ENCODE measurements around the gene CHRNB4.

The CHRNB4 gene

GRCh38 chr15:78640527-78641101, 396 bp downstream of the CHRNB4 start:
- peaks cover 21% of the 10 kb centered on the region for H3K27me3 ChIP-seq (ENCODE audit: control insufficient read depth, insufficient read depth, low read length)
- no peaks in the 10 kb centered on the region for H3K36me3 ChIP-seq (ENCODE audit: control insufficient read depth, low read depth, low read length)
- H3K9me3 ChIP-seq (ENCODE audit: control insufficient read depth, low read depth, low read length), result no peaks in the 10 kb centered on the region
- no peak overlapping the region for H3K27ac ChIP-seq (ENCODE audit: low read length)
- peak overlapping the region; percentile 64 for H3K4me3 ChIP-seq (ENCODE audit: low read length)
- peaks cover 7% of the 10 kb centered on the region for H3K4me1 ChIP-seq (ENCODE audit: control insufficient read depth, low read depth, low read length)
- peak overlapping the region; percentile 45 for H3K9ac ChIP-seq (ENCODE audit: low read length)

GRCh38 chr15:78638658-78639314, 2.2 kb downstream of the CHRNB4 start:
- Histone ChIP-seq H3K4me1 (ENCODE audit: control insufficient read depth, low read depth, low read length) (peaks cover 7% of the 10 kb centered on the region), H3K9ac (ENCODE audit: low read length) (no peak overlapping the region), H3K9me3 (ENCODE audit: control insufficient read depth, low read depth, low read length) (no peaks in the 10 kb centered on the region), H3K27ac (ENCODE audit: low read length) (no peak overlapping the region), H3K36me3 (ENCODE audit: control insufficient read depth, low read depth, low read length) (no peaks in the 10 kb centered on the region), H3K4me3 (ENCODE audit: low read length) (no peak overlapping the region), H3K27me3 (ENCODE audit: control insufficient read depth, insufficient read depth, low read length) (peaks cover 21% of the 10 kb centered on the region)

GRCh38 chr15:78637776-78638435, 3.1 kb downstream of the CHRNB4 start:
- no peak overlapping the region for H3K4me3 ChIP-seq (ENCODE audit: low read length)
- H3K27me3 ChIP-seq (ENCODE audit: control insufficient read depth, insufficient read depth, low read length), result peaks cover 21% of the 10 kb centered on the region
- no peaks in the 10 kb centered on the region for H3K9me3 ChIP-seq (ENCODE audit: control insufficient read depth, low read depth, low read length)
- H3K9ac ChIP-seq (ENCODE audit: low read length), result no peak overlapping the region
- H3K4me1 ChIP-seq (ENCODE audit: control insufficient read depth, low read depth, low read length), result peaks cover 7% of the 10 kb centered on the region
- H3K36me3 ChIP-seq (ENCODE audit: control insufficient read depth, low read depth, low read length), result no peaks in the 10 kb centered on the region
- no peak overlapping the region for H3K27ac ChIP-seq (ENCODE audit: low read length)

GRCh38 chr15:78636378-78636859, 4.6 kb downstream of the CHRNB4 start:
- H3K4me1 ChIP-seq (ENCODE audit: control insufficient read depth, low read depth, low read length), result peaks cover under 1% of the 10 kb centered on the region
- no peak overlapping the region for H3K9ac ChIP-seq (ENCODE audit: low read length)
- no peaks in the 10 kb centered on the region for H3K9me3 ChIP-seq (ENCODE audit: control insufficient read depth, low read depth, low read length)
- no peak overlapping the region for H3K4me3 ChIP-seq (ENCODE audit: low read length)
- H3K36me3 ChIP-seq (ENCODE audit: control insufficient read depth, low read depth, low read length), result no peaks in the 10 kb centered on the region
- peaks cover 10% of the 10 kb centered on the region for H3K27me3 ChIP-seq (ENCODE audit: control insufficient read depth, insufficient read depth, low read length)
- no peak overlapping the region for H3K27ac ChIP-seq (ENCODE audit: low read length)

GRCh38 chr15:78635346-78635745, 5.7 kb downstream of the CHRNB4 start:
- Histone ChIP-seq H3K27me3 (ENCODE audit: control insufficient read depth, insufficient read depth, low read length) (peaks cover 8% of the 10 kb centered on the region), H3K36me3 (ENCODE audit: control insufficient read depth, low read depth, low read length) (no peaks in the 10 kb centered on the region)

GRCh38 chr15:78634210-78635145, 6.5 kb downstream of the CHRNB4 start:
- Histone ChIP-seq H3K4me3 (ENCODE audit: low read length) (no peak overlapping the region), H3K9me3 (ENCODE audit: control insufficient read depth, low read depth, low read length) (no peaks in the 10 kb centered on the region), H3K36me3 (ENCODE audit: control insufficient read depth, low read depth, low read length) (no peaks in the 10 kb centered on the region)

More at GRCh38 chr15:78635346-78635745, 5.7 kb downstream of the CHRNB4 start:
- Histone ChIP-seq H3K9me3 (ENCODE audit: control insufficient read depth, low read depth, low read length) (no peaks in the 10 kb centered on the region), H3K4me1 (ENCODE audit: control insufficient read depth, low read depth, low read length) (no peaks in the 10 kb centered on the region), H3K4me3 (ENCODE audit: low read length) (no peak overlapping the region), H3K9ac (ENCODE audit: low read length) (no peak overlapping the region), H3K27ac (ENCODE audit: low read length) (no peak overlapping the region)

GRCh38 chr15:78633348-78633747, 7.7 kb downstream of the CHRNB4 start:
- Histone ChIP-seq H3K36me3 (ENCODE audit: control insufficient read depth, low read depth, low read length) (no peaks in the 10 kb centered on the region), H3K9ac (ENCODE audit: low read length) (no peak overlapping the region), H3K4me1 (ENCODE audit: control insufficient read depth, low read depth, low read length) (no peaks in the 10 kb centered on the region), H3K27me3 (ENCODE audit: control insufficient read depth, insufficient read depth, low read length) (no peaks in the 10 kb centered on the region), H3K9me3 (ENCODE audit: control insufficient read depth, low read depth, low read length) (no peaks in the 10 kb centered on the region), H3K4me3 (ENCODE audit: low read length) (no peak overlapping the region), H3K27ac (ENCODE audit: low read length) (no peak overlapping the region)

More at GRCh38 chr15:78634210-78635145, 6.5 kb downstream of the CHRNB4 start:
- Histone ChIP-seq H3K9ac (ENCODE audit: low read length) (no peak overlapping the region), H3K27me3 (ENCODE audit: control insufficient read depth, insufficient read depth, low read length) (no peaks in the 10 kb centered on the region), H3K4me1 (ENCODE audit: control insufficient read depth, low read depth, low read length) (no peaks in the 10 kb centered on the region), H3K27ac (ENCODE audit: low read length) (no peak overlapping the region)

- no peaks in the 10 kb centered on the region for H3K27me3 ChIP-seq (ENCODE audit: control insufficient read depth, insufficient read depth, low read length)
- H3K4me1 ChIP-seq (ENCODE audit: control insufficient read depth, low read depth, low read length), result no peaks in the 10 kb centered on the region
- no peak overlapping the region for H3K4me3 ChIP-seq (ENCODE audit: low read length)
- no peaks in the 10 kb centered on the region for H3K36me3 ChIP-seq (ENCODE audit: control insufficient read depth, low read depth, low read length)
- H3K9ac ChIP-seq (ENCODE audit: low read length), result no peak overlapping the region
- no peaks in the 10 kb centered on the region for H3K9me3 ChIP-seq (ENCODE audit: control insufficient read depth, low read depth, low read length)
- H3K27ac ChIP-seq (ENCODE audit: low read length), result no peak overlapping the region
These were observed 9.9 kb downstream of the CHRNB4 start for GRCh38 chr15:78630886-78631633.

GRCh38 chr15:78629716-78630065, 11.3 kb downstream of the CHRNB4 start:
- Histone ChIP-seq H3K9ac (ENCODE audit: low read length) (no peak overlapping the region), H3K9me3 (ENCODE audit: control insufficient read depth, low read depth, low read length) (no peaks in the 10 kb centered on the region), H3K4me3 (ENCODE audit: low read length) (no peak overlapping the region), H3K36me3 (ENCODE audit: control insufficient read depth, low read depth, low read length) (no peaks in the 10 kb centered on the region), H3K27me3 (ENCODE audit: control insufficient read depth, insufficient read depth, low read length) (no peaks in the 10 kb centered on the region), H3K27ac (ENCODE audit: low read length) (no peak overlapping the region), H3K4me1 (ENCODE audit: control insufficient read depth, low read depth, low read length) (no peaks in the 10 kb centered on the region)

- Histone ChIP-seq H3K27me3 (ENCODE audit: control insufficient read depth, insufficient read depth, low read length) (no peaks in the 10 kb centered on the region), H3K9me3 (ENCODE audit: control insufficient read depth, low read depth, low read length) (no peaks in the 10 kb centered on the region), H3K36me3 (ENCODE audit: control insufficient read depth, low read depth, low read length) (no peaks in the 10 kb centered on the region), H3K27ac (ENCODE audit: low read length) (no peak overlapping the region), H3K9ac (ENCODE audit: low read length) (no peak overlapping the region), H3K4me3 (ENCODE audit: low read length) (no peak overlapping the region), H3K4me1 (ENCODE audit: control insufficient read depth, low read depth, low read length) (no peaks in the 10 kb centered on the region)
These were observed 11.8 kb downstream of the CHRNB4 start for GRCh38 chr15:78629031-78629715.

Measured in iPS-18a (cell line).